T-helper 2 cell treated with Interferon-gamma antibody and Interleukin-4, amounts not matched to agents 5 μg/mL and 100 μg/mL, for 36 hours (primary cell): ENCODE data around the gene LIF.
A peak's percentile ranks its signal among the peaks of the same experiment; 100 is the strongest.
"Not testable (repeated sequence)": the region's sequence is repeated elsewhere in the genome, so short reads cannot be mapped to it uniquely, and the experiment has no call there.

Experiments
- DNase-seq: peaks from one replicate; pipeline ENCODE4 v3.0.0; 2021; ENCODE audit warnings: low spot score
- H3K27ac Mint-ChIP-seq: one replicate; pipeline ENCODE4 v1.8.0; 2021; ENCODE audit warnings: mild to moderate bottlenecking, mixed read lengths
- H3K27me3 Mint-ChIP-seq: one replicate; pipeline ENCODE4 v1.8.0; 2021; ENCODE audit warnings: low read depth, mixed read lengths
- H3K36me3 Mint-ChIP-seq: one replicate; pipeline ENCODE4 v1.8.0; 2021; ENCODE audit warnings: low read depth, mixed read lengths
- H3K4me1 Mint-ChIP-seq: one replicate; pipeline ENCODE4 v1.8.0; 2021; ENCODE audit warnings: low read depth, mixed read lengths
- H3K4me3 Mint-ChIP-seq: one replicate; pipeline ENCODE4 v1.8.0; 2022; ENCODE audit warnings: mild to moderate bottlenecking, moderate library complexity, mixed read lengths
- H3K9me3 Mint-ChIP-seq: one replicate; pipeline ENCODE4 v1.8.0; 2021; ENCODE audit warnings: mixed read lengths

The LIF gene

GRCh38 chr22:30212363-30212995 lies 34.1 kb downstream of the LIF start:
- Mint-ChIP-seq H3K9me3 (no peaks in the 10 kb centered on the region), H3K27ac (peak overlapping the region; percentile 68), H3K36me3 (no peaks in the 10 kb centered on the region), H3K27me3 (no peaks in the 10 kb centered on the region), H3K4me3 (peak overlapping the region; percentile 11), H3K4me1 (peaks cover 41% of the 10 kb centered on the region)
- peak; percentile 45 for DNase-seq

GRCh38 chr22:30211124-30211820 lies 35.3 kb downstream of the LIF start:
- Mint-ChIP-seq H3K27me3 (no peaks in the 10 kb centered on the region), H3K4me1 (peaks cover 45% of the 10 kb centered on the region), H3K36me3 (no peaks in the 10 kb centered on the region), H3K27ac (no peak overlapping the region), H3K9me3 (no peaks in the 10 kb centered on the region), H3K4me3 (no peak overlapping the region)
- no peak for DNase-seq

- Mint-ChIP-seq H3K27me3 (no peaks in the 10 kb centered on the region), H3K27ac (peak overlapping the region; percentile 37), H3K4me3 (no peak overlapping the region), H3K9me3 (no peaks in the 10 kb centered on the region), H3K4me1 (peaks cover 40% of the 10 kb centered on the region), H3K36me3 (no peaks in the 10 kb centered on the region)
- no peak for DNase-seq
Observed at GRCh38 chr22:30210235-30210909, 36.2 kb downstream of the LIF start.

GRCh38 chr22:30209642-30210041 lies 36.9 kb downstream of the LIF start:
- H3K9me3 Mint-ChIP-seq: no peaks in the 10 kb centered on the region
- H3K4me1 Mint-ChIP-seq: peaks cover 32% of the 10 kb centered on the region

GRCh38 chr22:30208631-30209603 lies 37.6 kb downstream of the LIF start:
- Mint-ChIP-seq H3K27ac (peak overlapping the region; percentile 42), H3K9me3 (no peaks in the 10 kb centered on the region), H3K36me3 (no peaks in the 10 kb centered on the region), H3K4me3 (no peak overlapping the region), H3K27me3 (no peaks in the 10 kb centered on the region), H3K4me1 (peaks cover 28% of the 10 kb centered on the region)
- no peak for DNase-seq

More at GRCh38 chr22:30209642-30210041, 36.9 kb downstream of the LIF start:
- DNase-seq: no peak
- H3K27me3 Mint-ChIP-seq: no peaks in the 10 kb centered on the region
- H3K4me3 Mint-ChIP-seq: no peak overlapping the region
- no peak overlapping the region for H3K27ac Mint-ChIP-seq
- H3K36me3 Mint-ChIP-seq: no peaks in the 10 kb centered on the region

- H3K4me1 Mint-ChIP-seq: peaks cover 12% of the 10 kb centered on the region
- H3K36me3 Mint-ChIP-seq: peaks cover 3% of the 10 kb centered on the region
- H3K4me3 Mint-ChIP-seq: no peak overlapping the region
- H3K9me3 Mint-ChIP-seq: peaks cover 2% of the 10 kb centered on the region
- no peaks in the 10 kb centered on the region for H3K27me3 Mint-ChIP-seq
- DNase-seq: no peak
- H3K27ac Mint-ChIP-seq: no peak overlapping the region
Observed at GRCh38 chr22:30206944-30207343, 39.6 kb downstream of the LIF start.

- H3K27ac Mint-ChIP-seq: no peak overlapping the region
- H3K9me3 Mint-ChIP-seq: peaks cover 6% of the 10 kb centered on the region
- peaks cover 12% of the 10 kb centered on the region for H3K4me1 Mint-ChIP-seq
- H3K27me3 Mint-ChIP-seq: no peaks in the 10 kb centered on the region
- no peak for DNase-seq
- H3K36me3 Mint-ChIP-seq: peaks cover 5% of the 10 kb centered on the region
- no peak overlapping the region for H3K4me3 Mint-ChIP-seq
Observed at GRCh38 chr22:30205281-30206115, 41.1 kb downstream of the LIF start.

- no peak overlapping the region for H3K4me3 Mint-ChIP-seq
- peaks cover 6% of the 10 kb centered on the region for H3K9me3 Mint-ChIP-seq
- no peak for DNase-seq
- peaks cover 12% of the 10 kb centered on the region for H3K4me1 Mint-ChIP-seq
- no peak overlapping the region for H3K27ac Mint-ChIP-seq
- H3K27me3 Mint-ChIP-seq: no peaks in the 10 kb centered on the region
- peaks cover 5% of the 10 kb centered on the region for H3K36me3 Mint-ChIP-seq
Observed at GRCh38 chr22:30204742-30205111, 41.8 kb downstream of the LIF start.

GRCh38 chr22:30204015-30204741 lies 42.4 kb downstream of the LIF start:
- no peak overlapping the region for H3K27ac Mint-ChIP-seq
- peaks cover 6% of the 10 kb centered on the region for H3K9me3 Mint-ChIP-seq
- no peak overlapping the region for H3K4me3 Mint-ChIP-seq
- no peak for DNase-seq
- H3K4me1 Mint-ChIP-seq: peaks cover 15% of the 10 kb centered on the region
- no peaks in the 10 kb centered on the region for H3K27me3 Mint-ChIP-seq
- H3K36me3 Mint-ChIP-seq: peaks cover 5% of the 10 kb centered on the region

- Mint-ChIP-seq H3K27ac (no peak overlapping the region), H3K36me3 (peaks cover 5% of the 10 kb centered on the region), H3K27me3 (no peaks in the 10 kb centered on the region), H3K9me3 (peaks cover 6% of the 10 kb centered on the region), H3K4me1 (peaks cover 18% of the 10 kb centered on the region), H3K4me3 (no peak overlapping the region)
- no peak for DNase-seq
Observed at GRCh38 chr22:30202531-30203006, 44.0 kb downstream of the LIF start.

- Mint-ChIP-seq H3K36me3 (peaks cover 5% of the 10 kb centered on the region), H3K27me3 (no peaks in the 10 kb centered on the region), H3K27ac (no peak overlapping the region), H3K4me1 (peaks cover 22% of the 10 kb centered on the region), H3K4me3 (no peak overlapping the region), H3K9me3 (peaks cover 6% of the 10 kb centered on the region)
- DNase-seq: no peak
Observed at GRCh38 chr22:30201945-30202344, 44.6 kb downstream of the LIF start.

GRCh38 chr22:30200905-30201304 lies 45.7 kb downstream of the LIF start:
- H3K27ac Mint-ChIP-seq, H3K36me3 Mint-ChIP-seq: not testable (repeated sequence)

More at GRCh38 chr22:30200905-30201304, 45.7 kb downstream of the LIF start:
- H3K4me3 Mint-ChIP-seq, H3K27me3 Mint-ChIP-seq, DNase-seq, H3K9me3 Mint-ChIP-seq: not testable (repeated sequence)
- peaks cover 29% of the 10 kb centered on the region for H3K4me1 Mint-ChIP-seq
